Body of pancreas (tissue), 4 donors: Measurements from ENCODE around the gene PTCD1.

Source experiments
- CTCF ChIP-seq, 7 experiments: fragments of 450-650 bp in 4 of 7; fragments of 200-600 bp in 3 of 7; sonication (generic) in 3 of 7; IDR thresholded peaks; one replicate each; pipeline ENCODE4 v1.5.1; 2016 to 2019; ENCODE audit warnings: antibody characterized with exemption in 7 of 7
- POLR2A ChIP-seq, 3 donors: fragments of 450-650 bp; IDR thresholded peaks; one replicate each; pipeline ENCODE4 v1.6.1; 2016; ENCODE audit warnings: antibody characterized with exemption in 3 of 3, mild to moderate bottlenecking in 2 of 3

GRCh38 chr7:99440195-99440594 is 1.6 kb upstream of the PTCD1 start:
- TF ChIP-seq CTCF (IDR thresholded peaks at IDR 0.05) (no peak), POLR2A (IDR thresholded peaks at IDR 0.05) (no peak)
